ENCODE results near the gene KCNG2. TPM values are rescaled to one million over a fixed set of nuclear protein-coding genes. Genes with fewer than 3 reads are reported as not detected.
"Not testable (repeated sequence)": the region's sequence is repeated elsewhere in the genome, so short reads cannot be mapped to it uniquely, and the experiment has no call there.

Gene KCNG2
- polyA plus RNA-seq, 1 donor from 2014 or later: not detected

- not testable (repeated sequence) for H2AFZ ChIP-seq (ENCODE audit: low read depth, low read length); H3K27ac ChIP-seq (ENCODE audit: low read length); H3K4me3 ChIP-seq (ENCODE audit: low read length); H3K9me3 ChIP-seq (ENCODE audit: low read length); H3K27me3 ChIP-seq (ENCODE audit: insufficient read depth, low read depth, low read length); H3K9ac ChIP-seq (ENCODE audit: low read length); H3F3A ChIP-seq (ENCODE audit: insufficient read depth, low read length, poor library complexity, severe bottlenecking); H3K36me3 ChIP-seq (ENCODE audit: insufficient read depth, low read length); H3K9me2 ChIP-seq (ENCODE audit: insufficient read depth, low read length); H4K20me1 ChIP-seq (ENCODE audit: insufficient read depth); H3K79me2 ChIP-seq (replicated peaks; ENCODE audit: insufficient read depth, low read length); H3K4me2 ChIP-seq (ENCODE audit: low read length)
Observed at GRCh38 chr18:79751918-79752578, 45.7 kb upstream of the KCNG2 start.

- not testable (repeated sequence) for H3K36me3 ChIP-seq (ENCODE audit: insufficient read depth, low read length); H3F3A ChIP-seq (ENCODE audit: insufficient read depth, low read length, poor library complexity, severe bottlenecking); H3K4me3 ChIP-seq (ENCODE audit: low read length); H4K20me1 ChIP-seq (ENCODE audit: insufficient read depth); H3K4me2 ChIP-seq (ENCODE audit: low read length); H3K27me3 ChIP-seq (ENCODE audit: insufficient read depth, low read depth, low read length); H2AFZ ChIP-seq (ENCODE audit: low read depth, low read length); H3K9me2 ChIP-seq (ENCODE audit: insufficient read depth, low read length); H3K27ac ChIP-seq (ENCODE audit: low read length); H3K9me3 ChIP-seq (ENCODE audit: low read length); H3K79me2 ChIP-seq (replicated peaks; ENCODE audit: insufficient read depth, low read length); H3K9ac ChIP-seq (ENCODE audit: low read length)
Observed at GRCh38 chr18:79752946-79753345, 44.8 kb upstream of the KCNG2 start.

GRCh38 chr18:79753391-79753851 is 44.3 kb upstream of the KCNG2 start:
- Histone ChIP-seq H3K4me2 (ENCODE audit: low read length) (no peak overlapping the region), H3K9me3 (ENCODE audit: low read length) (no peaks in the 10 kb centered on the region), H3K27ac (ENCODE audit: low read length) (no peak overlapping the region), H3F3A (ENCODE audit: insufficient read depth, low read length, poor library complexity, severe bottlenecking) (no peaks in the 10 kb centered on the region), H3K79me2 (replicated peaks; ENCODE audit: insufficient read depth, low read length) (no peaks in the 10 kb centered on the region), H3K36me3 (ENCODE audit: insufficient read depth, low read length) (no peaks in the 10 kb centered on the region), H3K9ac (ENCODE audit: low read length) (no peak overlapping the region), H3K27me3 (ENCODE audit: insufficient read depth, low read depth, low read length) (no peaks in the 10 kb centered on the region), H3K4me3 (ENCODE audit: low read length) (no peak overlapping the region), H4K20me1 (ENCODE audit: insufficient read depth) (no peaks in the 10 kb centered on the region), H2AFZ (ENCODE audit: low read depth, low read length) (no peak overlapping the region), H3K9me2 (ENCODE audit: insufficient read depth, low read length) (no peaks in the 10 kb centered on the region)
- TF ChIP-seq, protein P1, sequence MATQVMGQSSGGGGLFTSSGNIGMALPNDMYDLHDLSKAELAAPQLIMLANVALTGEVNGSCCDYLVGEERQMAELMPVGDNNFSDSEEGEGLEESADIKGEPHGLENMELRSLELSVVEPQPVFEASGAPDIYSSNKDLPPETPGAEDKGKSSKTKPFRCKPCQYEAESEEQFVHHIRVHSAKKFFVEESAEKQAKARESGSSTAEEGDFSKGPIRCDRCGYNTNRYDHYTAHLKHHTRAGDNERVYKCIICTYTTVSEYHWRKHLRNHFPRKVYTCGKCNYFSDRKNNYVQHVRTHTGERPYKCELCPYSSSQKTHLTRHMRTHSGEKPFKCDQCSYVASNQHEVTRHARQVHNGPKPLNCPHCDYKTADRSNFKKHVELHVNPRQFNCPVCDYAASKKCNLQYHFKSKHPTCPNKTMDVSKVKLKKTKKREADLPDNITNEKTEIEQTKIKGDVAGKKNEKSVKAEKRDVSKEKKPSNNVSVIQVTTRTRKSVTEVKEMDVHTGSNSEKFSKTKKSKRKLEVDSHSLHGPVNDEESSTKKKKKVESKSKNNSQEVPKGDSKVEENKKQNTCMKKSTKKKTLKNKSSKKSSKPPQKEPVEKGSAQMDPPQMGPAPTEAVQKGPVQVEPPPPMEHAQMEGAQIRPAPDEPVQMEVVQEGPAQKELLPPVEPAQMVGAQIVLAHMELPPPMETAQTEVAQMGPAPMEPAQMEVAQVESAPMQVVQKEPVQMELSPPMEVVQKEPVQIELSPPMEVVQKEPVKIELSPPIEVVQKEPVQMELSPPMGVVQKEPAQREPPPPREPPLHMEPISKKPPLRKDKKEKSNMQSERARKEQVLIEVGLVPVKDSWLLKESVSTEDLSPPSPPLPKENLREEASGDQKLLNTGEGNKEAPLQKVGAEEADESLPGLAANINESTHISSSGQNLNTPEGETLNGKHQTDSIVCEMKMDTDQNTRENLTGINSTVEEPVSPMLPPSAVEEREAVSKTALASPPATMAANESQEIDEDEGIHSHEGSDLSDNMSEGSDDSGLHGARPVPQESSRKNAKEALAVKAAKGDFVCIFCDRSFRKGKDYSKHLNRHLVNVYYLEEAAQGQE (IDR thresholded peaks at IDR 0.05; ENCODE audit: borderline replicate concordance): no peak
- TF ChIP-seq RAD21 (conservative IDR thresholded peaks at IDR 0.05) (no peak), EZH2 (IDR thresholded peaks at IDR 0.05; ENCODE audit: borderline replicate concordance, insufficient read depth, low read length, poor library complexity, severe bottlenecking) (no peak), POLR2AphosphoS5 (IDR thresholded peaks at IDR 0.05) (no peak), MXI1 (conservative IDR thresholded peaks at IDR 0.05; ENCODE audit: poor library complexity, severe bottlenecking) (no peak), TAF1 (IDR thresholded peaks at IDR 0.05; ENCODE audit: low read depth) (no peak), SMC3 (conservative IDR thresholded peaks at IDR 0.05; ENCODE audit: poor library complexity) (no peak), EP300 (conservative IDR thresholded peaks at IDR 0.05; ENCODE audit: poor library complexity, severe bottlenecking) (no peak)
- TF ChIP-seq, protein P2, sequence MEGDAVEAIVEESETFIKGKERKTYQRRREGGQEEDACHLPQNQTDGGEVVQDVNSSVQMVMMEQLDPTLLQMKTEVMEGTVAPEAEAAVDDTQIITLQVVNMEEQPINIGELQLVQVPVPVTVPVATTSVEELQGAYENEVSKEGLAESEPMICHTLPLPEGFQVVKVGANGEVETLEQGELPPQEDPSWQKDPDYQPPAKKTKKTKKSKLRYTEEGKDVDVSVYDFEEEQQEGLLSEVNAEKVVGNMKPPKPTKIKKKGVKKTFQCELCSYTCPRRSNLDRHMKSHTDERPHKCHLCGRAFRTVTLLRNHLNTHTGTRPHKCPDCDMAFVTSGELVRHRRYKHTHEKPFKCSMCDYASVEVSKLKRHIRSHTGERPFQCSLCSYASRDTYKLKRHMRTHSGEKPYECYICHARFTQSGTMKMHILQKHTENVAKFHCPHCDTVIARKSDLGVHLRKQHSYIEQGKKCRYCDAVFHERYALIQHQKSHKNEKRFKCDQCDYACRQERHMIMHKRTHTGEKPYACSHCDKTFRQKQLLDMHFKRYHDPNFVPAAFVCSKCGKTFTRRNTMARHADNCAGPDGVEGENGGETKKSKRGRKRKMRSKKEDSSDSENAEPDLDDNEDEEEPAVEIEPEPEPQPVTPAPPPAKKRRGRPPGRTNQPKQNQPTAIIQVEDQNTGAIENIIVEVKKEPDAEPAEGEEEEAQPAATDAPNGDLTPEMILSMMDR (IDR thresholded peaks at IDR 0.05; ENCODE audit: poor library complexity, severe bottlenecking): no peak
